ENCODE measurements around the gene ERICH3.

ERICH3 gene

DNA sequence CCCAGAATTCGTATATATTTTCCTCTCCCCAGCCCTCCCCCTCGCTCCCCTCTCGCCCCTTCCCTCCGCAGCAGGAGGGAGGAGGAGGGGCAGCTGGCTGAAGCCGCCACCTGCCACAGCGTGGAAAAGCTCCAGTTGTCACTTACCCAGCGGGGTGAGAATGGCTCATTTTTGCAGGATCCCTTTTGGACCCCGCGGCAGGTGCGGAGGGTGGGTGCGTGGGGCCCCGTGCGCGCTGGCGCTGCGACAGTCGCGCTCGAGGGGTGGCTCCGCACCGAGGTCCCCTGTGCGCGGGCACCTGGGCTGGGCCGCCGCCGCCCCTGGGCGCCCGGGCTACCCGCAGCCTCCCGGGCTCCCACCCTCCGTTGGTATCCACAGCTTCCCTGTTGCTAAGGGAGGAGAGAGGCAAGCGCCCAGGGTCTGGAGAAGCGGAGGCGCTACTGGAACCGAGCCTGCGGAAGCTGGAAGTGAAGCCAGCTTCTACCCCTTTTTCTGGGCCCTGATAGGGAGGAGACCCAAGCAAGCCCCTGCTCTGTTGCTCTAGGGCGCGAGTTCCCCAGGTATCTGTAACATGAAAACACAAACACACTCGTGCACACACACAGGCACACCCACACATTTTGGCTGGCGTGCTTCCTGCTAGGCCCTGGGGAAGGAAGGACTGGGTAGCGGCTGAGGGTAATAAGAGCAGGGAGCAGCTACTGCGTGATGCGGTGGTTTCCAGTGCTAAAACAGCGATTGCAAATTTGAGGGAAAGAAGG, at the start of gene ERICH3:
Gene ERICH3 (minus strand): TSS at position 442 of the 761 bp plus-strand sequence. CDS start 273 bp downstream, at position 169.
- DNase-seq (ENCODE audit: low spot score), result peak; percentile 20

GRCh38 chr1:74717626-74718025, 44.0 kb upstream of the ERICH3 start:
- no peak for DNase-seq (ENCODE audit: low spot score)

GRCh38 chr1:74716822-74717221, 43.2 kb upstream of the ERICH3 start:
- no peak for DNase-seq (ENCODE audit: low spot score)

GRCh38 chr1:74715806-74716205, 42.2 kb upstream of the ERICH3 start:
- no peak for DNase-seq (ENCODE audit: low spot score)

- DNase-seq (ENCODE audit: low spot score), result no peak
These were observed 41.6 kb upstream of the ERICH3 start for GRCh38 chr1:74715236-74715502.

GRCh38 chr1:74714429-74715235, 41.0 kb upstream of the ERICH3 start:
- no peak for DNase-seq (ENCODE audit: low spot score)

DNA sequence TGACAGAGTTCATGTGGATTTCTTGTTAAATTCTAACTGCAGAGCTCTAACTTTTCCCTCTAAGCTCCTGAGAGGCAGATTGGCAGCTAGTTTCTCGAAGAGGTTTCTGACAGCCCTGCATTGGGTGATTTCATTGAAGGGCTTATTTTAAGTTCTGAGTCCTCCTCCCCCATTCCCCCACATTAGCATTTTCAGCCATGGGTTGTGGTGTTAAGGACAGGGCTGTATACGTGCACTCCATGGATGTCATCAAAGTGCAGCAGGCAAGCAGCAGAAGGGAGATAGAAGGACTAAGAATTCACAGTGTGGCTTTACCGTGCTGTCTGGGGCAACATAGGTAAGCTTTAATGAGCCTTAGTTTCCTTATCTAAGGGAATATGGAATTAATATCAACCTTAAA, 40.3 kb upstream of the ERICH3 start:
- no peak for DNase-seq (ENCODE audit: low spot score)

DNA sequence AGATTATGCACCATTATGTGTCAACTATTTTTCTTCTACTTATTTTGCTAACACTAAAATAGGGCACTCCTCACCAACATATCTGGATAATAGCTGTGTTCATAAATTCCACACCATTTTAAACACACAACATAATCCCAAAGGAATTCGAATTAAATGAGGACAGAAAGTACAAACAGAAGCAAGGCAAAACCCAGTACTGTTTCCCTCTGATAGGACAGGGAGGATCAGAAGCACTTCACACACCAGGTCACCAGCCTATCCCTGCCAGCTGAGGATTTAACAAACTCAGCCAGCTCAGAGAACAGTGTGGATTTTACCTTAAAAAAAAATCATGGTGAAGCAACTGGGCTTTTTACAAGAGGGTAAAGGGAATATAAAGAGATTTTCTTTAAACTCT, 39.3 kb upstream of the ERICH3 start:
- no peak for DNase-seq (ENCODE audit: low spot score)

GRCh38 chr1:74703386-74704182, 30.0 kb upstream of the ERICH3 start:
- no peak for DNase-seq (ENCODE audit: low spot score)

DNA sequence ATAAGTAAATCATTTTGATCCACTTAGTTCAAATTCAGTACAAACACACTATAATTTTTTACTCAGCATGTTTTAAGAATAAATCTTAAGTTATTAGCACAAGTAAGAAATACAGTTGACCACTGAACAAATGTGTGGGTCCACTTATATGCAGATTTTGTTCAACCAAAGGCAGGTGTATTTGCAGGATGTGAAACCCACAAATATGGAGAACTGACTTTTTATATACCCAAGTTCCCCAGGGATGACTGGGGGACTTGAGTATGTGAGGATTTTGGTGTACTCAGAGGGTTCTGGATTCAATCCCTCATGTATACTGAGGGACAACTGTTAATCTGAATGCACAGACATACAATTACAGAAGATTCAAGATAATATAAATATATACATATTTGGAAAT, 25.7 kb upstream of the ERICH3 start:
- DNase-seq (ENCODE audit: low spot score), result no peak

GRCh38 chr1:74697832-74698231, 24.2 kb upstream of the ERICH3 start:
- DNase-seq (ENCODE audit: low spot score), result no peak

GRCh38 chr1:74693473-74693872, 19.9 kb upstream of the ERICH3 start:
- no peak for DNase-seq (ENCODE audit: low spot score)

- no peak for DNase-seq (ENCODE audit: low spot score)
These were observed 17.3 kb upstream of the ERICH3 start for GRCh38 chr1:74690909-74691308.

- no peak for DNase-seq (ENCODE audit: low spot score)
These were observed 16.7 kb upstream of the ERICH3 start for GRCh38 chr1:74690364-74690696.

DNA sequence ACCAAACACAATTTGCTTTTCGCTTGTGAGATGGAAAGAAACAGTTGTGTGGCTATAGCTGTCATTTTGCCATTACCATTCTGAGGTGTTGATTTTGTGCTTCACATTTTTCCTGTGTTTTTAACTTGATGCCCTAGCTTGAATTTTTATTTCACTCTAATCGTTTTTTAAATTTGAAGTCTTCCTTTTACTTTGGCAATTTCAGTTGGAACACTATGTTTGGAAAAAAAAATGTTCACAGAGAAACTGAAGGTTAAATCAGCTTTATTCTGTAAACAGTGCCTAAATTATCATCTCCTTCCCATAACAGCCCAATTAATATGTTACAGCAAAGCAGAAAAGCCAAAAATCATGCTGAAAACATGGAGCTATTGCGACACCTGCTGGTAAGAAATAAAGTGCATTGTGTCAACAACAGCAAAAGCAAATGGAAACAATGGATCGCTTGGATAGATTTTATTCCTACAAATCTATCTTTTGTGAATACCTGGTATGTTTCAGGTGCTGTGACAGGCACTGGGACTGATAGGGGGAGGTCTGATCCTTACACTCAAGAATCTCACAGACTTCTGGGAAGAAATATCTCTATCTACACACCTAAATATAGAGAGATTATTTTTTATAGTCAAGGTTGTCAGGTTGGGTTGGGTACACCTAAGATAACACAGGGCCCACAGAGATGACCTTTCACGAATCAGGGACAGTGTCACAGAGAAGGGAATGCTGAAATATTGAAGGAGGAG, 16.2 kb upstream of the ERICH3 start:
- DNase-seq (ENCODE audit: low spot score), result peak; percentile 30

DNA sequence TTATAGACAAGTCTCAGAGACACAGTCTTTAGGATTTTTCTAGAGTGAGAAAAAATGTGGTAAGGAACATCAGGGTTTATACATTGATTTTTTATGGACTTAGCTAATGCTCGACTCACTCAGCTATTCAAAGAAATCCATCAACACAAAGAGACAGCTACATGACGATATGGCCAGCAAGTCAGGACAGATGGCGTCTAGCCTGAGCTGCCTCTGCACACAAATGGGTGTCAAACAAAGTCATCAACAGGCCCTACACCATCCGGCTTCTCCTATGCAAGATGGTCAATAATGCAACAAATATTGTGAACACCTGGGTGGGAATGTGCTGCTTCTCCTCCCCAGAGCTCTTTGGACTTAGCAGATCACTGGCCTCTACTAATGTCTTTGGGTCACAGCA, 13.3 kb upstream of the ERICH3 start:
- no peak for DNase-seq (ENCODE audit: low spot score)

GRCh38 chr1:74684301-74684700, 10.7 kb upstream of the ERICH3 start:
- no peak for DNase-seq (ENCODE audit: low spot score)

- DNase-seq (ENCODE audit: low spot score), result no peak
These were observed 10.1 kb upstream of the ERICH3 start for GRCh38 chr1:74683656-74684055.

DNA sequence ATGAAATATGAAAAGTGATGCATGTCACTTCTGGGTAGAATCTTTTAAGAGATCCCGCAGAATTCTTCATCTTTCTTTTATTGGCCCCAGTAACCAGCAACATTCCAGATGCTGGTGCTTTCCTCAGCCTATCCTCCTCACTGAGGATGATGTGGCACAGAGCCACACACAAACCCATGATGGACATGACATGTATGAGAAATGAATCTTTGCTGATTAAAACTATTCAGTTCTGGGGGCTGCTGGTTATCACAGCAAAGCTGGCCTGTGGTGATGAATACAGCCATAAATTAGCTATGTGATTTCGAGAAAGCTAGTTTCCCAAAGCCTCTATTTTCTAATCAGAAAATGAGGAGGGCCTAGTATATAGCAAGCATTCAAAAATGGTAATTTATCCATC, 8.3 kb upstream of the ERICH3 start:
- no peak for DNase-seq (ENCODE audit: low spot score)

DNA sequence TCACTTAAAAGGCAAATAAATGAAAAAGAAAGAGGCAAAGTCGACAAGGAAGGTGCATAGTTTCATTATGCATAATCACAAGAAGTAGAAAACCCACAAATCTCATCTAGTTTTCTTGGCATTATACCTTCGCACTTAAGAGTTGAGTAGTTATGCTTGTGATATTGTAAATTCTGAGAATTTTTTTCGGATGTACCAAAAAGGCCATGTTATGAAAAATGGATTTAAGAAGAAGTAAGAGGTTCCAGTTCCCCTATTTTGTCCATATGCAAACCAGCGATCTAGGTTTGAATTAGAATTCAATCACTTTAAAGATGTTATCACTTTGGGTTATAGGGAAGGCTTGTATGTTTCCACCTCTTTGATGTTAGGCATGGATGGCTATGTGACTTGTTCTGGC, 7.9 kb upstream of the ERICH3 start:
- no peak for DNase-seq (ENCODE audit: low spot score)

DNA sequence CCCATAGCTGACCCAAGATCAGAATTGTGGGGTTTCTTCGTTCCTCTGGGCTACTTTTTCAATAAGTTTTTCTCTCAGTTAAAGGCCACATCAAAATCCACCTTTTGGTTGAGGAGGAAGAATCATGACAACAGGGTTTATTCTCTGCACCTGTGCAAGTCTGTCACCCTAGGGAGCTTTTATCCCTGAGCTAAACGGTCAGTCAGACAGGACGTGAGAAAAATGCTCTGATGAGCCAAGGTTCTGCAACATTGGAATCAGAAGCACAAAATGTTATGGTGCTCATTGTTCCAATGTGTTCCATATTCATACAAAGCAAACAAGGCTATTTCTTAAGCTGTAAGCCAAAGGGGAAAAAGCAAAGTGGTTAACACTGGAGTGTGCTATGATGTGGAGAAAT, 7.4 kb upstream of the ERICH3 start:
- DNase-seq (ENCODE audit: low spot score), result no peak

DNA sequence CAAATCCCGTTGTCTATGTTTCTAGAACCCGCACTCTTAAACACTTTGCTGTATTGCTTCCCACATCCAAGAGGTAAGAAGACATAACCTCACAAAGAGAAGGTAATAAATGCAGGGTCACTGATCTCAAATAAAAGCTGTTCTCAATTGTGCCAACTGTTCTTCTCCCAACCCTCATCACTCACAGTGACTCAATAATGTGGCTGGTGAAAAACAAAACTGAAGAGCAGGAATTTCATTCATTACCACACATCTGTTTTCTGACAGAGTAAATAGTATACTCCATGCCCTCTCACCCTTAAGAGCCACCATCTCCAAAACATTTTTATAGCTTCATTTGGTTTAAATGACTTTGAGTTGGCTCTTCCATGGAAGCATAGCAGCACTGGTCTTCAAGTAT, 6.2 kb upstream of the ERICH3 start:
- no peak for DNase-seq (ENCODE audit: low spot score)
